Stimulated activated CD4-positive, alpha-beta T cell treated with anti-CD3 and anti-CD28 coated beads, Interleukin-2, amount 100 ng/mL, for 48 hours (primary cell): Measurements from ENCODE around the gene DNAJC28.
A peak's percentile ranks its signal among the peaks of the same experiment; 100 is the strongest.
"Not testable (repeated sequence)": the region's sequence is repeated elsewhere in the genome, so short reads cannot be mapped to it uniquely, and the experiment has no call there.

Source experiments
- DNase-seq, 2 donors: peaks; one replicate each; pipeline ENCODE4 v3.0.0-alpha.2; 2020

Gene DNAJC28

GRCh38 chr21:33491373-33492102 lies at the start of gene DNAJC28:
DNAJC28 (minus strand) TSS chr21:33491716; CDS start chr21:33489393, 2,323 bp downstream.
- peak; percentile 85 to 89 for DNase-seq

- DNase-seq = no peak
Observed at GRCh38 chr21:33541105-33541711, 49.7 kb upstream of the DNAJC28 start.

GRCh38 chr21:33540711-33541104 lies 49.2 kb upstream of the DNAJC28 start:
- no peak for DNase-seq

GRCh38 chr21:33539616-33540015 lies 48.1 kb upstream of the DNAJC28 start:
- DNase-seq = no peak

GRCh38 chr21:33537212-33537611 lies 45.7 kb upstream of the DNAJC28 start:
- no peak for DNase-seq

GRCh38 chr21:33531007-33531406 lies 39.5 kb upstream of the DNAJC28 start:
- DNase-seq = no peak

GRCh38 chr21:33522953-33523349 lies 31.4 kb upstream of the DNAJC28 start:
- DNase-seq = no peak

- no peak for DNase-seq
Observed at GRCh38 chr21:33522297-33522952, 30.9 kb upstream of the DNAJC28 start.

GRCh38 chr21:33518899-33519298 lies 27.4 kb upstream of the DNAJC28 start:
- DNase-seq = no peak

GRCh38 chr21:33514229-33514628 lies 22.7 kb upstream of the DNAJC28 start:
- no peak for DNase-seq

GRCh38 chr21:33512481-33512880 lies 21.0 kb upstream of the DNAJC28 start:
- DNase-seq = no peak

- DNase-seq = no peak
Observed at GRCh38 chr21:33511639-33512038, 20.1 kb upstream of the DNAJC28 start.

GRCh38 chr21:33510826-33511225 lies 19.3 kb upstream of the DNAJC28 start:
- no peak for DNase-seq

- DNase-seq = not testable (repeated sequence)
Observed at GRCh38 chr21:33507003-33507402, 15.5 kb upstream of the DNAJC28 start.

GRCh38 chr21:33505833-33506232 lies 14.3 kb upstream of the DNAJC28 start:
- DNase-seq = no peak

- no peak for DNase-seq
Observed at GRCh38 chr21:33496345-33496744, 4.8 kb upstream of the DNAJC28 start.

- DNase-seq = no peak
Observed at GRCh38 chr21:33495743-33496142, 4.2 kb upstream of the DNAJC28 start.

GRCh38 chr21:33493756-33494155 lies 2.2 kb upstream of the DNAJC28 start:
- no peak for DNase-seq

GRCh38 chr21:33492571-33492970 lies 1.1 kb upstream of the DNAJC28 start:
- DNase-seq = no peak

- DNase-seq = no peak
Observed at GRCh38 chr21:33490991-33491372, 534 bp downstream of the DNAJC28 start.

GRCh38 chr21:33488936-33489335 lies 2.6 kb downstream of the DNAJC28 start:
- no peak for DNase-seq

GRCh38 chr21:33487996-33488395 lies 3.5 kb downstream of the DNAJC28 start:
- no peak for DNase-seq

GRCh38 chr21:33481314-33481943 lies 10.1 kb downstream of the DNAJC28 start:
- no peak for DNase-seq
